ENCODE measurements around the gene GPSM1.

DNA sequence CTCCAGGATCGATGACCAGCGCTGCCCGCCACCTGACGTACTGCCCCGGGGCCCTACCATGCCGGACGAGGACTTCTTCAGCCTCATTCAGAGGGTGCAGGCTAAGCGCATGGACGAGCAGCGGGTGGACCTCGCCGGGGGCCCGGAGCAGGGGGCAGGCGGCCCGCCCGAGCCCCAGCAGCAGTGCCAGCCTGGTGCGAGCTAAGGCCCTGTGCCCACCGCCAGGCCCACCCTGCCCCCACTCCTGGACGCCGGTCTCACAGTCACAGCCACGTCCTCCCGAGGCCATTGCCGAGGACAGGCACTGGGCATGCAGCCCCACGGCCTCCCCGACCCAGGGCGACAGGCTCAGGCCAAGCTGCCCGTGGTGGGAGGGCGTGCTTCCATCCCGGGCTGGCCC is 30.7 kb downstream of the GPSM1 start:
- no peak for TF ChIP-seq EZH2 (IDR thresholded peaks at IDR 0.05)
- no peak for TF ChIP-seq POLR2AphosphoS5 (IDR thresholded peaks at IDR 0.05; ENCODE audit: borderline replicate concordance, low read depth, low read length)
- TF ChIP-seq FOXP2 (optimal IDR thresholded peaks at IDR 0.05; ENCODE audit: control extremely low read depth, extremely low read length, insufficient read depth): no peak
